NCI-H460 (cell line): Measurements from ENCODE around the gene FOLR1. TPM values are rescaled to one million over a fixed set of nuclear protein-coding genes. Genes with fewer than 3 reads are reported as not detected.

ENCODE experiments used
- DNase-seq: peaks from one replicate; pipeline ENCODE4 v3.0.0-alpha.2; 2016; ENCODE audit warnings: low read depth; ENCODE audit errors: extremely low read depth
- total RNA-seq: library from RNA; depleted of rRNA; stranded (reverse); fragments of >200 nt; shearing (Covaris generic); gene quantifications from 2 replicates; pipeline ENCODE4 v1.2.3, GENCODE V29; 2014

Gene FOLR1
- total RNA-seq, 1 experiment from 2014 or later = not detected

GRCh38 chr11:72233773-72234513, 42.0 kb downstream of the FOLR1 start:
- DNase-seq = no peak

GRCh38 chr11:72234514-72234830, 42.5 kb downstream of the FOLR1 start:
- DNase-seq = no peak

GRCh38 chr11:72234920-72235319, 43.0 kb downstream of the FOLR1 start:
- no peak for DNase-seq

- DNase-seq = no peak
Observed at GRCh38 chr11:72235351-72236057, 43.6 kb downstream of the FOLR1 start.

GRCh38 chr11:72236083-72236697, 44.2 kb downstream of the FOLR1 start:
- no peak for DNase-seq

GRCh38 chr11:72236774-72237111, 44.8 kb downstream of the FOLR1 start:
- DNase-seq = no peak

- DNase-seq = no peak
Observed at GRCh38 chr11:72237112-72237931, 45.4 kb downstream of the FOLR1 start.

- DNase-seq = peak; percentile 58
Observed at GRCh38 chr11:72238040-72238450, 46.1 kb downstream of the FOLR1 start.

GRCh38 chr11:72238492-72239312, 46.8 kb downstream of the FOLR1 start:
- DNase-seq = no peak

GRCh38 chr11:72239313-72239848, 47.4 kb downstream of the FOLR1 start:
- peak; percentile 18 for DNase-seq

- DNase-seq = no peak
Observed at GRCh38 chr11:72239849-72240460, 48.0 kb downstream of the FOLR1 start.

GRCh38 chr11:72240461-72241290, 48.7 kb downstream of the FOLR1 start:
- DNase-seq = no peak

- no peak for DNase-seq
Observed at GRCh38 chr11:72241291-72241781, 49.4 kb downstream of the FOLR1 start.

- DNase-seq = no peak
Observed at GRCh38 chr11:72242141-72242540, 50.2 kb downstream of the FOLR1 start.

GRCh38 chr11:72243173-72244059, 51.5 kb downstream of the FOLR1 start:
- DNase-seq = no peak

GRCh38 chr11:72244060-72244360, 52.1 kb downstream of the FOLR1 start, which contains the start of gene PHOX2A:
TSS of gene PHOX2A (minus strand) at chr11:72244176. CDS start at chr11:72244004, 172 bp downstream.
- DNase-seq = no peak
